Measurements from ENCODE around the gene EIF4H.

GRCh38 chr7:74224511-74224832 is 50.3 kb downstream of the EIF4H start:
- TF ChIP-seq POLR2A (IDR thresholded peaks at IDR 0.05), result no peak
- no peak for TF ChIP-seq CTCF (IDR thresholded peaks at IDR 0.05)
